Measurements from ENCODE around the gene ABHD5. TPM values are rescaled to one million over a fixed set of nuclear protein-coding genes. Genes with fewer than 3 reads are reported as not detected.
"Not testable (repeated sequence)": the region's sequence is repeated elsewhere in the genome, so short reads cannot be mapped to it uniquely, and the experiment has no call there.

ABHD5 gene
- 10.6 TPM for polyA plus RNA-seq (2013, experiment 1 of 2)
- polyA plus RNA-seq (2013, experiment 2 of 2): 10.1 TPM

- Histone ChIP-seq H3K27ac (ENCODE audit: low read depth, low read length, severe bottlenecking) (peak within 1 kb of the TSS; percentile 77), H3K4me3 (ENCODE audit: extremely low read depth, insufficient read depth, low read length, poor library complexity, severe bottlenecking) (peak within 1 kb of the TSS; percentile 76), H3K9me3 (ENCODE audit: control insufficient read depth, low read length) (no peaks in the 10 kb centered on the region), H3K4me1 (ENCODE audit: control insufficient read depth, insufficient read depth, low read length, poor library complexity, severe bottlenecking) (no peaks in the 10 kb centered on the region), H3K36me3 (ENCODE audit: control insufficient read depth, insufficient read depth, low read length) (no peaks in the 10 kb centered on the region)
- WGBS, 2 experiments (ENCODE audit: insufficient coverage in 2 of 2): 1% methylated on average over 40 to 58 of the region's 71 CpGs
Measured at GRCh38 chr3:43690400-43691119, at the start of gene ABHD5. TSS of gene ABHD5 (plus strand) at chr3:43690938. CDS start at chr3:43690993, 55 bp downstream.

- no peak overlapping the region for H3K27ac ChIP-seq (ENCODE audit: low read depth, low read length, severe bottlenecking)
- no peak overlapping the region for H3K4me3 ChIP-seq (ENCODE audit: extremely low read depth, insufficient read depth, low read length, poor library complexity, severe bottlenecking)
- H3K36me3 ChIP-seq (ENCODE audit: control insufficient read depth, insufficient read depth, low read length): no peaks in the 10 kb centered on the region
- peaks cover 3% of the 10 kb centered on the region for H3K4me1 ChIP-seq (ENCODE audit: control insufficient read depth, insufficient read depth, low read length, poor library complexity, severe bottlenecking)
- no peaks in the 10 kb centered on the region for H3K9me3 ChIP-seq (ENCODE audit: control insufficient read depth, low read length)
- 100% methylated on average over 1 of the region's 4 CpGs; no CpG with 5 or more reads in 1 of the 2 experiments for WGBS, 2 experiments (ENCODE audit: insufficient coverage in 2 of 2)
Measured at GRCh38 chr3:43641306-43642114, 49.2 kb upstream of the ABHD5 start.

GRCh38 chr3:43644443-43644842, 46.3 kb upstream of the ABHD5 start:
- 62 to 81% methylated on average over 2 of the region's 2 CpGs for WGBS, 2 experiments (ENCODE audit: insufficient coverage in 2 of 2)
- H3K4me3 ChIP-seq (ENCODE audit: extremely low read depth, insufficient read depth, low read length, poor library complexity, severe bottlenecking): no peak overlapping the region
- H3K36me3 ChIP-seq (ENCODE audit: control insufficient read depth, insufficient read depth, low read length): no peaks in the 10 kb centered on the region
- no peaks in the 10 kb centered on the region for H3K4me1 ChIP-seq (ENCODE audit: control insufficient read depth, insufficient read depth, low read length, poor library complexity, severe bottlenecking)
- H3K27ac ChIP-seq (ENCODE audit: low read depth, low read length, severe bottlenecking): no peak overlapping the region
- H3K9me3 ChIP-seq (ENCODE audit: control insufficient read depth, low read length): no peaks in the 10 kb centered on the region

GRCh38 chr3:43647331-43648166, 43.2 kb upstream of the ABHD5 start:
- Histone ChIP-seq H3K4me1 (ENCODE audit: control insufficient read depth, insufficient read depth, low read length, poor library complexity, severe bottlenecking) (no peaks in the 10 kb centered on the region), H3K4me3 (ENCODE audit: extremely low read depth, insufficient read depth, low read length, poor library complexity, severe bottlenecking) (no peak overlapping the region), H3K9me3 (ENCODE audit: control insufficient read depth, low read length) (no peaks in the 10 kb centered on the region), H3K27ac (ENCODE audit: low read depth, low read length, severe bottlenecking) (no peak overlapping the region), H3K36me3 (ENCODE audit: control insufficient read depth, insufficient read depth, low read length) (no peaks in the 10 kb centered on the region)
- WGBS, 2 experiments (ENCODE audit: insufficient coverage in 2 of 2): 62 to 80% methylated on average over 3 to 4 of the region's 6 CpGs

GRCh38 chr3:43648957-43649356, 41.8 kb upstream of the ABHD5 start:
- 95 to 100% methylated on average over 2 of the region's 3 CpGs for WGBS, 2 experiments (ENCODE audit: insufficient coverage in 2 of 2)
- H3K4me1 ChIP-seq (ENCODE audit: control insufficient read depth, insufficient read depth, low read length, poor library complexity, severe bottlenecking): no peaks in the 10 kb centered on the region
- no peaks in the 10 kb centered on the region for H3K9me3 ChIP-seq (ENCODE audit: control insufficient read depth, low read length)
- H3K4me3 ChIP-seq (ENCODE audit: extremely low read depth, insufficient read depth, low read length, poor library complexity, severe bottlenecking): no peak overlapping the region
- H3K27ac ChIP-seq (ENCODE audit: low read depth, low read length, severe bottlenecking): no peak overlapping the region
- H3K36me3 ChIP-seq (ENCODE audit: control insufficient read depth, insufficient read depth, low read length): no peaks in the 10 kb centered on the region

GRCh38 chr3:43649365-43649968, 41.3 kb upstream of the ABHD5 start:
- Histone ChIP-seq H3K36me3 (ENCODE audit: control insufficient read depth, insufficient read depth, low read length) (no peaks in the 10 kb centered on the region), H3K9me3 (ENCODE audit: control insufficient read depth, low read length) (no peaks in the 10 kb centered on the region), H3K4me3 (ENCODE audit: extremely low read depth, insufficient read depth, low read length, poor library complexity, severe bottlenecking) (no peak overlapping the region), H3K4me1 (ENCODE audit: control insufficient read depth, insufficient read depth, low read length, poor library complexity, severe bottlenecking) (no peaks in the 10 kb centered on the region), H3K27ac (ENCODE audit: low read depth, low read length, severe bottlenecking) (no peak overlapping the region)
- WGBS, 2 experiments (ENCODE audit: insufficient coverage in 2 of 2): 79 to 86% methylated on average over 5 to 6 of the region's 6 CpGs

- Histone ChIP-seq H3K4me3 (ENCODE audit: extremely low read depth, insufficient read depth, low read length, poor library complexity, severe bottlenecking) (no peak overlapping the region), H3K4me1 (ENCODE audit: control insufficient read depth, insufficient read depth, low read length, poor library complexity, severe bottlenecking) (no peaks in the 10 kb centered on the region), H3K36me3 (ENCODE audit: control insufficient read depth, insufficient read depth, low read length) (no peaks in the 10 kb centered on the region), H3K27ac (ENCODE audit: low read depth, low read length, severe bottlenecking) (no peak overlapping the region), H3K9me3 (ENCODE audit: control insufficient read depth, low read length) (no peaks in the 10 kb centered on the region)
- 67 to 83% methylated on average over 1 of the region's 1 CpG for WGBS, 2 experiments (ENCODE audit: insufficient coverage in 2 of 2)
Measured at GRCh38 chr3:43650345-43650744, 40.4 kb upstream of the ABHD5 start.

GRCh38 chr3:43656390-43656789, 34.3 kb upstream of the ABHD5 start:
- not testable (repeated sequence) for H3K9me3 ChIP-seq (ENCODE audit: control insufficient read depth, low read length); H3K4me1 ChIP-seq (ENCODE audit: control insufficient read depth, insufficient read depth, low read length, poor library complexity, severe bottlenecking); H3K4me3 ChIP-seq (ENCODE audit: extremely low read depth, insufficient read depth, low read length, poor library complexity, severe bottlenecking); H3K27ac ChIP-seq (ENCODE audit: low read depth, low read length, severe bottlenecking); H3K36me3 ChIP-seq (ENCODE audit: control insufficient read depth, insufficient read depth, low read length)
- WGBS, 2 experiments (ENCODE audit: insufficient coverage in 2 of 2): 95 to 99% methylated on average over 11 to 13 of the region's 22 CpGs

GRCh38 chr3:43659250-43659880, 31.4 kb upstream of the ABHD5 start:
- 83 to 93% methylated on average over 3 to 7 of the region's 13 CpGs for WGBS, 2 experiments (ENCODE audit: insufficient coverage in 2 of 2)
- H3K4me1 ChIP-seq (ENCODE audit: control insufficient read depth, insufficient read depth, low read length, poor library complexity, severe bottlenecking): no peaks in the 10 kb centered on the region
- H3K27ac ChIP-seq (ENCODE audit: low read depth, low read length, severe bottlenecking): no peak overlapping the region
- no peak overlapping the region for H3K4me3 ChIP-seq (ENCODE audit: extremely low read depth, insufficient read depth, low read length, poor library complexity, severe bottlenecking)
- H3K9me3 ChIP-seq (ENCODE audit: control insufficient read depth, low read length): no peaks in the 10 kb centered on the region
- no peaks in the 10 kb centered on the region for H3K36me3 ChIP-seq (ENCODE audit: control insufficient read depth, insufficient read depth, low read length)

GRCh38 chr3:43661376-43661775, 29.4 kb upstream of the ABHD5 start:
- not testable (repeated sequence) for H3K36me3 ChIP-seq (ENCODE audit: control insufficient read depth, insufficient read depth, low read length); H3K9me3 ChIP-seq (ENCODE audit: control insufficient read depth, low read length); H3K4me3 ChIP-seq (ENCODE audit: extremely low read depth, insufficient read depth, low read length, poor library complexity, severe bottlenecking); H3K27ac ChIP-seq (ENCODE audit: low read depth, low read length, severe bottlenecking); H3K4me1 ChIP-seq (ENCODE audit: control insufficient read depth, insufficient read depth, low read length, poor library complexity, severe bottlenecking)
- WGBS, 2 experiments (ENCODE audit: insufficient coverage in 2 of 2): no CpG with 5 or more reads among the region's 1 CpG
